IPS-18a (cell line): ENCODE data around the gene CFAP119.
A peak's percentile ranks its signal among the peaks of the same experiment; 100 is the strongest.

Experiments
- H3K27ac ChIP-seq: one replicate; pipeline ENCODE4 v1.5.1; 2013; ENCODE audit warnings: low read length
- H3K27me3 ChIP-seq: one replicate; pipeline ENCODE4 v1.6.1; 2013; ENCODE audit warnings: mild to moderate bottlenecking, low read length; ENCODE audit not compliant: control insufficient read depth, insufficient read depth
- H3K36me3 ChIP-seq: one replicate; pipeline ENCODE4 v1.6.1; 2013; ENCODE audit warnings: low read depth, low read length; ENCODE audit not compliant: control insufficient read depth
- H3K4me1 ChIP-seq: one replicate; pipeline ENCODE4 v1.6.1; 2013; ENCODE audit warnings: low read depth, low read length; ENCODE audit not compliant: control insufficient read depth
- H3K4me3 ChIP-seq: one replicate; pipeline ENCODE4 v1.5.1; 2013; ENCODE audit warnings: low read length
- H3K9ac ChIP-seq: one replicate; pipeline ENCODE4 v1.6.1; 2013; ENCODE audit warnings: mild to moderate bottlenecking, low read length, moderate library complexity
- H3K9me3 ChIP-seq: one replicate; pipeline ENCODE4 v1.6.1; 2013; ENCODE audit warnings: low read depth, low read length; ENCODE audit not compliant: control insufficient read depth

CFAP119 gene

DNA sequence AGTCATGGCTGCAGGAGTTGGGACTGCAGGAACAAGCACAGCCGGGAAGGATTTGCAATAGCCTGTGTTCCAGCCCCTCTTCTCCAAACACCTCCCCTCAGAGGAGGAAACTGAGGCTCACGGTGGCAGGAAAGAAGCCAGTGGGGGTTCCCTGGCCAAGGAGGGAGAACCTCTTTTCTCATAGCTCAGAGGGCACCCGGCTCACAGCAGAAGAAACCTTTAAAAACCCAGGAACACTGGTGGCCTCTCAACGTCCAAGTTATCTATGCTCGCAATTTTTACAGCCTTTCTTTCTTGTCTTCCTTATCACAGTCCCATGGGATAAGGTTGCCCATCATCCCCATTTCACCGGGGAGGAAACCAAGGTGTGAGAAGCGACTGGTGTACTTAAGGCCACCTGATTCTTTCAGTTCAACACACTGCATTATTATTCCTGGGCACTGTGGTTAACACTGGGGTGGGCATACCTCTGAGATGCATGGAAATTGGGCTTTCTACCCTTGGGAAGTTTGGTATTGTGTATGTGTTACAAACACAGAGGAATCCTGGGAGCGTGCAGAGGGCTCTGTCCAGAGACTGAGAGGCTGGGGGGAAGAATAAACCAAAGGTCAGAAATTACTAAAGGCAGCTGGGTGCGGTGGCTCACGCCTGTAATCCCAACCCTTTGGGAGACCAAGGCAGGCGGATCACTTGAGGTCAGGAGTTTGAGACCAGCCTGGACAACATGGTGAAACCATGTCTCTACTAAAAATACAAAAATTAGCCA lies 25.9 kb upstream of the CFAP119 start:
- Histone ChIP-seq H3K4me1 (peaks cover 5% of the 10 kb centered on the region), H3K27ac (no peak overlapping the region), H3K36me3 (peaks cover 12% of the 10 kb centered on the region), H3K9ac (peak overlapping the region; percentile 69), H3K27me3 (no peaks in the 10 kb centered on the region), H3K9me3 (no peaks in the 10 kb centered on the region), H3K4me3 (peak overlapping the region; percentile 78)

DNA sequence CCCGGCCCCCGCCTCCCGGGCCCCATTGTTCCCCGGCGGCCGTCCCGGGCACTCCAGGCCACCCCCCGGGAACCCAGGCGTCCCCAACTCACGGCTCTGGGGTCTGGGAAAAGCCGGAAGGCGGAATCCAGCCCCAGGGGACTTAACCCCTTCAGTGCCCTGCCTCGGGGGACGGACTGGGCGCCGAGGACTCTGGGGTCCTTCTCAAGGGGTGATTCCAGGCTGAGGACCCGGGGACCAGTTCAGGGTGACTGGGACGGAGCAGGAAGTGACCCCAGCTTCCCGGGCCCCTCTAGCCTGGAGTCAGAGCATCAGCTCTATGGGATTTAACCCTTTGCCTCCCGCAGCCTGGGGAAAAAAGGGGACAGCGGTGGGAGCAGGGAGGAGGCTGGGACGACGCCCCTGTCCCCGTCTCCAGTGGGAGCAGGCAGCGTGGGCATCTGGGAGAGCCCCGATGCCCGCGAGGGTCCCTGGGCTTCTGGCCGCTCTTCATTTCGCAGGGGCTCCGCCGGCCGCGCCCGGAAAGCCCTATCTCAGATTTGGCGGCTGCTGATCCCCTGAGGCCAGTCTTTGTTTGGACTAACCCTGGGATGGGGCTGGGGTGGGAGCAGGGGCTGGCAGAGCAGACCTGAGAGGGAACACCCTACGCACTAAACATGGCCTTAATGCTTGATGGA lies 25.2 kb upstream of the CFAP119 start, which contains the start of gene ZNF629:
Gene ZNF629 (minus strand): TSS at position 270 of the 677 bp plus-strand sequence. CDS start 2,723 bp downstream, outside the sequence.
- peaks cover 5% of the 10 kb centered on the region for H3K4me1 ChIP-seq
- no peaks in the 10 kb centered on the region for H3K9me3 ChIP-seq
- H3K4me3 ChIP-seq, result peak within 1 kb of the TSS; percentile 78
- peaks cover 19% of the 10 kb centered on the region for H3K36me3 ChIP-seq
- no peaks in the 10 kb centered on the region for H3K27me3 ChIP-seq
- H3K27ac ChIP-seq, result peak within 1 kb of the TSS; percentile 67
- H3K9ac ChIP-seq, result peak within 1 kb of the TSS; percentile 69

DNA sequence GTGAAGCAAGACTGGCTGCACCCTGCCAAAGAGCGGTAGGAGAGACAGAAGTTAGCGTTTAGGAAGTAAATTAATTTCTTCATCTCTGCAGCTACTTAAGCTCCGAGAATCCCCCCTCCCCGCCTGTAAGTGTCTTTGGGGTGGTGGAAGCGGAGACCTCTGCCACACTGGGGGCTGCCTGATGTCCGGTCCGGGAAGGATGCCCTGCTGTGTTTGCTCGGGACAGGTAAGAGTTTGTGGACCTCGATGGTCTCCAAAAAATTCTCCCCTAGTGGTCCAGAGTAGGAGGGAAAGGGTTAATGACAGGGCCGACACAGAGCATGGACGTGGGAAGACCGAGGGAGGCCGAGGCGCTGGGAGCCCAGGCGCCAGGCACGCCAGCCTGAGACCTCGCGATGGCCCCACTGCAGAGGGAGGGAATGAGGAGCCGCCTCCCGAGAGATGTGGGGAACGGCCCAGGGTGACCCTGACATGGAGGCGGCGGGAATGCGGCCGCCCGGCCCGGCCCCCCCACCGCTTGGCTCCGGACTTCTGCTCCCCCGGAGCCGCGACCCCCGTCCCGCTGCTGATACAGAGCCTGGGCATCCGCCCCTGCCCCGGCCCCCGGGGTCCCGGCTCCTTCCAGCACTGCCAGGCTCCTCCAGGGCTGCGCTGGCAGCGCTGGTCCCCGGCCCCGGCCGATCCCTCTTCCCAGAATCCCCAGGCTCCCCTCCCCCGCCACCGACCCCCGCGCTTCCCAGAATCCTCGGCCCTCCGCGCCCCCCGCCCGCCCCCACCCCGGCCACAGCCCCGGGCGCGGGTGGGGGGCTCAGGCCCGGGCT lies 24.5 kb upstream of the CFAP119 start:
- Histone ChIP-seq H3K27ac (no peak overlapping the region), H3K9me3 (no peaks in the 10 kb centered on the region), H3K4me1 (peaks cover 5% of the 10 kb centered on the region), H3K4me3 (peak overlapping the region; percentile 78), H3K27me3 (no peaks in the 10 kb centered on the region), H3K9ac (peak overlapping the region; percentile 69), H3K36me3 (peaks cover 23% of the 10 kb centered on the region)

DNA sequence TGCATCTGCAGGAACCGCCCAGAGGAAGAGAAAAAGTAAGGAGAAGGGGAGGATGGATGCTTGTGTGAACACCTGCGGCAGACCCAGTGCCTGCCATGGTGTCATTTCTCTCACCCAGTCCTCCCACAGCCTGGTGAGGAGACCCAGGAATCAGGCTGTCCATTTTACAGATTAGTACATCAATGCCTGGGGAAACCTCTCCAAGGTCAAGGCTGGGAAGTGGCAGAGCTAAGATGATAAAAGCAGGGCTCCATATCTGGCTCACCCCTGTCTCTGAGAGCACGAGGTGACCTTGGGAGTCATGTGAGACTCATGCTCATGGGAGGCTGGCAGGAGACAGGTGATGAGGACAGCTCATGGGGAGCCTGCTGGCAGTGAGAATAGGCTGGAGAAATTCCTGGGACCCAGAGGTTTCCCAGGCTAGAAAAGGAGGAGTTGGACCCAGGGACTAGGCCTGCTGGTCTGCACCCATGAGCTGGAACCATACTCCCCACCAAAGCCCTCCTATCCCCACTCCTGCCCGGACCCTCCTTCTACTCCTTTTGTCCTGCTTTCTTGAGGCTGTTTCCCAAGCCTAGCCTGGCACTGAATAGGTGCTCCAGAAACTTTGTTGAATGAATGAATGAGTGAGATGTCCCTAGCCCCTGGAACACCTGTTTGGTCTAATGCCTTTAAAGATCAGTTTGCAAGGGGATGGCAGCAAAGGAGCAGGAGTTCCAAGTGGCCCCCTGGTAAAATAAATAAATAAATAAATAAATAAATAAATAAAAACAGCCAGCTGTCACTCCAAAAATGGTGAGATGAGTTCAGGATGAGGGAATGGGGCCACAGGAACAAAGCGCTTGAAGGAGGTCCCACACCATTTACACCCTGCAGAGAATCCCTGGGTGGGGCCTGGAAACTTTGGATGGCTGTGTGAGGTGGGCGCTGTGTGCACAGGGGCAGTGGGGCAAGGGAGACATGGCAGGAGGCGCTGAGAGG lies 23.6 kb upstream of the CFAP119 start:
- H3K4me1 ChIP-seq, result peaks cover 5% of the 10 kb centered on the region
- H3K9me3 ChIP-seq, result no peaks in the 10 kb centered on the region
- no peaks in the 10 kb centered on the region for H3K27me3 ChIP-seq
- H3K27ac ChIP-seq, result no peak overlapping the region
- peak overlapping the region; percentile 78 for H3K4me3 ChIP-seq
- H3K36me3 ChIP-seq, result peaks cover 23% of the 10 kb centered on the region
- peak overlapping the region; percentile 58 for H3K9ac ChIP-seq

DNA sequence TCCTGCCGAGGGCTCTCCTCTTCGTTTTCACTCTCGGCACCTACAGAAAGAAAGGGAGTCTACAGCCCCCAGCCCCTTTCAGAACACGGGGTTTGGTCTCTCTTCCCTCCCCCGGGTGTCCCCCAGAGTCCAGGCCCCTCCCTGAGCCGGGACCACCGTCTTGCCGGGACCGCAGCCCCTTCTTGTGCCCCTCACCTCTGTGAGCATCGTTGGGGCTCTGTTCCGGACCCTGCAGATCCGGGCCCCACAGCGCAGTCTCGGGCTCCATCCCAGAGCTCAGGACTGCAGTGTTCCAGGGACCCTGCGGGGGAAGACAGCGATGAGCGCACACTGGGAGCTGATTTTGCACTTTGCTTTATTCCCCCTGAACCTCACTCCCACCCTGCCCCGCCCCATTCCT lies 22.4 kb upstream of the CFAP119 start:
- H3K4me3 ChIP-seq, result no peak overlapping the region
- peaks cover 5% of the 10 kb centered on the region for H3K4me1 ChIP-seq
- H3K9ac ChIP-seq, result no peak overlapping the region
- H3K27me3 ChIP-seq, result no peaks in the 10 kb centered on the region
- H3K9me3 ChIP-seq, result no peaks in the 10 kb centered on the region
- H3K27ac ChIP-seq, result no peak overlapping the region
- H3K36me3 ChIP-seq, result peaks cover 26% of the 10 kb centered on the region

DNA sequence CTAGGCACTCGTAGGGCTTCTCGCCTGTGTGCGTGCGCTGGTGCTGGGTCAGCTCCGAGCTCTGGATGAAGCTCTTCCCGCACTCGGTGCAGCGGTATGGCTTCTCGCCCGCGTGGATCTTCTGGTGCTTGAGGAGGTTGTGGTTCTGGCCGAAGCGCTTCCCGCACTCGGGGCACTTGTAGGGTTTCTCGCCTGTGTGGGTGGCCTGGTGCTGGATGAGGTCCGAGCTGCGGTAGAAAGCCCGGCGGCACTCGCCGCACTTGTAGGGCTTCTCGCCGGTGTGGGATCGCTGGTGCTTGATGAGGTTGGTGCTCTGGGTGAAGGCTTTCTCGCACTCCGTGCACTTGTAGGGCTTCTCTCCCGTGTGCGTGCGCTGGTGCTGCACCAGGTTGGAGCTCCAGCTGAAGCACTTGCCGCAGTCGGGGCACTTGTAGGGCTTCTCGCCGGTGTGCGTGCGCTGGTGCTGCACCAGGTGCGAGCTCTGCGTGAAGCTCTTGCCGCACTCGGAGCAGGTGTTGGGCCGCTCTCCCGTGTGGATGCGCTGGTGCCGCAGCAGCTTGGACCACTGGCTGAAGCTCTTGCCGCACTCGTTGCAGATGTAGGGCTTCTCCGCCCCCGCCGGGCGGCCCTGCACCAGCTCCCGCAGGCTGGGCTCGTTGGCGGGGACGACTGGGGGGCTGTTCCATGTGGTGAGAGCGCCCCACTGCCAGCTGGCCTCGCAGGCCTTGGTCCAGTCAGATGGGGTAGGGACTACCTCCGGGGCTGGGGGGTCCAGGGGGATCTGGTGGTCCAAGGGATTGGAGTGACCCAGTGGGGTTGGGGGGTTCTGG lies 21.6 kb upstream of the CFAP119 start:
- H3K9me3 ChIP-seq, result no peaks in the 10 kb centered on the region
- no peak overlapping the region for H3K27ac ChIP-seq
- H3K9ac ChIP-seq, result no peak overlapping the region
- H3K27me3 ChIP-seq, result no peaks in the 10 kb centered on the region
- no peak overlapping the region for H3K4me3 ChIP-seq
- H3K36me3 ChIP-seq, result peaks cover 26% of the 10 kb centered on the region
- peaks cover 5% of the 10 kb centered on the region for H3K4me1 ChIP-seq

DNA sequence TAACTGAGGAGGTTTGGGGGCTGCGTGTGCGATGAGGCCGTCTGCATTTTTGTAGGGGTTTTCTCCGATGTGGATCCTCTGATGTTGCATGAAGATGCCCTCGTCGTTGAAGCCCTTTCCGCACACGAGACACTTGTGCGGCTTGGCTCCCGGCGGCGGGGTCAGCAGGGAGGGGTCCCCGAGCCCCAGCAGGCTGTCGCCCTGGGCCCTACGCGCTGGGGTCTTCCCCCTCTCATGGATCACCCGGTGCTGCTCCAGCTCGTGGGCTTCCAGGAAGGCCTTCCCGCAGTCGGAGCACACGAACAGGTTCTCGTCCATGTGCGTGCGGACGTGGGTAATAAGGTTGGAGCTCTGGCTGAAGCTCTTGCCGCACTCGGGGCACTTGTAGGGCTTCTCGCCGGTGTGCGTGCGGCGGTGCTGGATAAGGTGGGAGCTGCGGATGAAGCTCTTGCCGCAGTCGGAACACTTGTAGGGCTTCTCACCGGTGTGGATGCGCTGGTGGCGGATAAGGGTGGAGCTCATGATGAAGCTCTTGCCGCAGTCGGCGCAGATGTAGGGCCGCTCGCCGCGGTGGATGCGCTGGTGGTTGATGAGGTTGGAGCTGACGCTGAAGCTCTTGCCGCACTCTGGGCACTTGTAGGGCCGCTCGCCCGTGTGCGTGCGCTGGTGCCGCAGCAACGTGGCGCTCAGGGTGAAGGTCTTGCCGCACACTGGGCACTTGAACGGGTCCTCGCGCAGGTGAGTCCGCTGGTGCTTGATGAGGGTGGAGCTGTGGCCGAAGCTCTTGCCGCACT lies 20.8 kb upstream of the CFAP119 start:
- Histone ChIP-seq H3K27me3 (no peaks in the 10 kb centered on the region), H3K36me3 (peaks cover 26% of the 10 kb centered on the region), H3K9ac (no peak overlapping the region), H3K9me3 (no peaks in the 10 kb centered on the region), H3K4me1 (peaks cover 3% of the 10 kb centered on the region), H3K27ac (no peak overlapping the region), H3K4me3 (no peak overlapping the region)

DNA sequence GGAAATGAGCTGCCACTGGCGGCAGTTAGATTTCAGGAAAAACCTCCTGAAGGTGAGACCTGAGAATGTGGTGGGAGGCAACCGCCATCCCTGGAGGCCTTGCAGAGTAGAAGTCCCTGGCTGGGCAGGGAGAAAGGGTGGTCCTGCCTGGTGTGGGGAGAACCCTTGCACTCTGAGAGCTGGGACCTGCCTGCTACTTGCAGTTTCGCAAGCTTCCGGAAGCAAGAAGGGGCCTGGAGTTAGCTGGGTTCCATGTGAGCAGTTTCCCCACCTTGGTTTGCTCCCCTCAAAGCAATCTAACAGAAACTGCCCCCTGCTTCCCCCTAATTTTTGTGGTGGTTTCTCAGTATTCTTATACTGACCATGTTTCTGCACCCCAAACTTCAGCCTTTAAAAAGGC lies 18.7 kb upstream of the CFAP119 start:
- no peak overlapping the region for H3K9ac ChIP-seq

DNA sequence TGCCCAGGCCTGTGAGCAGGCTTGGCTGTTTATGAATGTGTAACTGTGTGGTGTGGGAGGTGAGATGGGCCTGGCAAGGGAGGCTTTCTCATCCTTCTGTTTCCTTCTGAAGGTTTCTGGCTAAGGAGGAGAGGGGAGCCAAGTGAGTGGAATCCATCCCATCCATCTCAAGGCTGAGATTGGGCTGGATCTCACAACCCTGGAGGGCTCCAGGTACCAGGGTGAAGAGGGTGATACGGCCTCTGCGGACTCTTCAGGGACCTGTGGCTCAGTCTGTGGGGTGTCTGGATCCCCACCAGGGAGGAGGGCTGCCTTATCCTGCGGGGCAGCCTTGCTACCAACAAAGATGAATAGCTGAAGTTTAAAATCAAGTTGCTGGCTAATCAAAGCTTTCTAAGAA lies 18.2 kb upstream of the CFAP119 start:
- peaks cover 3% of the 10 kb centered on the region for H3K27me3 ChIP-seq
- no peak overlapping the region for H3K4me3 ChIP-seq
- no peaks in the 10 kb centered on the region for H3K4me1 ChIP-seq
- H3K9ac ChIP-seq, result no peak overlapping the region
- no peaks in the 10 kb centered on the region for H3K9me3 ChIP-seq
- H3K27ac ChIP-seq, result no peak overlapping the region
- H3K36me3 ChIP-seq, result peaks cover 26% of the 10 kb centered on the region

More for the DNA sequence above, 18.7 kb upstream of the CFAP119 start:
- H3K27ac ChIP-seq, result no peak overlapping the region
- H3K4me3 ChIP-seq, result no peak overlapping the region
- H3K36me3 ChIP-seq, result peaks cover 26% of the 10 kb centered on the region
- H3K27me3 ChIP-seq, result peaks cover 3% of the 10 kb centered on the region
- H3K9me3 ChIP-seq, result no peaks in the 10 kb centered on the region
- no peaks in the 10 kb centered on the region for H3K4me1 ChIP-seq
